SK-N-SH treated with all-trans-retinoic acid at 6 μM for 48 hours (cell line): ENCODE data around the gene ST6GALNAC3.

Source experiments
- CSDC2 ChIP-seq: fragments of 250-450 bp; sonication (Bioruptor Pico); IDR thresholded peaks from 2 replicates; pipeline ENCODE4 v1.5.0; 2020; ENCODE audit warnings: mild to moderate bottlenecking, moderate library complexity
- ISL1 ChIP-seq: fragments of 250-450 bp; sonication (Bioruptor Pico); IDR thresholded peaks from 2 replicates; pipeline ENCODE4 v2.1.2; 2022; ENCODE audit warnings: mild to moderate bottlenecking, moderate library complexity
- PPARA ChIP-seq: fragments of 250-450 bp; sonication (Bioruptor Pico); IDR thresholded peaks from 2 replicates; pipeline ENCODE4 v1.5.0; 2020; ENCODE audit warnings: mild to moderate bottlenecking, borderline replicate concordance
- RARB ChIP-seq: fragments of 250-450 bp; sonication (Bioruptor Pico); IDR thresholded peaks from 2 replicates; pipeline ENCODE4 v1.8.0; 2021; ENCODE audit warnings: mild to moderate bottlenecking, moderate library complexity
- ZFP3 ChIP-seq: fragments of 250-450 bp; sonication (Bioruptor Pico); IDR thresholded peaks from 2 replicates; pipeline ENCODE4 v1.5.0; 2020; ENCODE audit warnings: mild to moderate bottlenecking, moderate library complexity
- ZFP30 ChIP-seq: fragments of 450-650 bp; formaldehyde crosslinking; IDR thresholded peaks from 2 replicates; pipeline ENCODE4 v1.5.0; 2022; ENCODE audit warnings: mild to moderate bottlenecking, moderate library complexity
- TF ChIP-seq, protein P1 (sequence below): fragments of 250-450 bp; sonication (Bioruptor Pico); IDR thresholded peaks from 2 replicates; pipeline ENCODE4 v1.8.0; 2020; ENCODE audit warnings: mild to moderate bottlenecking, moderate library complexity, borderline replicate concordance

- TF ChIP-seq ZFP30 (CRISPR knock-in tag) (no peak), CSDC2 (CRISPR knock-in tag) (no peak), RARB (CRISPR knock-in tag) (no peak), ZFP3 (no peak), PPARA (no peak), ISL1 (CRISPR knock-in tag) (no peak)
- TF ChIP-seq, protein P1, sequence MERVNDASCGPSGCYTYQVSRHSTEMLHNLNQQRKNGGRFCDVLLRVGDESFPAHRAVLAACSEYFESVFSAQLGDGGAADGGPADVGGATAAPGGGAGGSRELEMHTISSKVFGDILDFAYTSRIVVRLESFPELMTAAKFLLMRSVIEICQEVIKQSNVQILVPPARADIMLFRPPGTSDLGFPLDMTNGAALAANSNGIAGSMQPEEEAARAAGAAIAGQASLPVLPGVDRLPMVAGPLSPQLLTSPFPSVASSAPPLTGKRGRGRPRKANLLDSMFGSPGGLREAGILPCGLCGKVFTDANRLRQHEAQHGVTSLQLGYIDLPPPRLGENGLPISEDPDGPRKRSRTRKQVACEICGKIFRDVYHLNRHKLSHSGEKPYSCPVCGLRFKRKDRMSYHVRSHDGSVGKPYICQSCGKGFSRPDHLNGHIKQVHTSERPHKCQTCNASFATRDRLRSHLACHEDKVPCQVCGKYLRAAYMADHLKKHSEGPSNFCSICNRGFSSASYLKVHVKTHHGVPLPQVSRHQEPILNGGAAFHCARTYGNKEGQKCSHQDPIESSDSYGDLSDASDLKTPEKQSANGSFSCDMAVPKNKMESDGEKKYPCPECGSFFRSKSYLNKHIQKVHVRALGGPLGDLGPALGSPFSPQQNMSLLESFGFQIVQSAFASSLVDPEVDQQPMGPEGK (CRISPR knock-in tag) = no peak
These were observed 432.8 kb downstream of the ST6GALNAC3 start for GRCh38 chr1:76507376-76507775.
